NT2/D1 (cell line): ENCODE data around the gene OSBPL10.

Source experiments
- DNase-seq: peaks from one replicate; pipeline ENCODE4 v3.0.0-alpha.2; 2011; ENCODE audit warnings: low read depth, low spot score
- H3K27me3 ChIP-seq: 2 replicates; pipeline ENCODE4 v1.6.0; 2011; ENCODE audit warnings: mild to moderate bottlenecking; ENCODE audit not compliant: insufficient read length, insufficient read depth
- H3K36me3 ChIP-seq: 2 replicates; pipeline ENCODE4 v1.6.1; 2011; ENCODE audit warnings: mild to moderate bottlenecking, low read length, mixed read lengths; ENCODE audit not compliant: insufficient read depth, insufficient read length
- H3K4me1 ChIP-seq: 2 replicates; pipeline ENCODE4 v1.5.1; 2011; ENCODE audit not compliant: insufficient read depth, insufficient read length
- H3K4me3 ChIP-seq: 2 replicates; pipeline ENCODE4 v1.5.1; 2011; ENCODE audit warnings: low read depth; ENCODE audit not compliant: insufficient read length
- H3K9ac ChIP-seq: 2 replicates; pipeline ENCODE4 v1.6.0; 2011; ENCODE audit warnings: low read depth; ENCODE audit not compliant: insufficient read length
- H3K9me3 ChIP-seq: 2 replicates; pipeline ENCODE4 v1.5.1; 2011; ENCODE audit warnings: mild to moderate bottlenecking, low read length; ENCODE audit not compliant: insufficient read depth
- SUZ12 ChIP-seq: IDR thresholded peaks from 2 replicates; pipeline ENCODE4 v1.6.1; 2011; ENCODE audit not compliant: insufficient read length, insufficient read depth; ENCODE audit errors: extremely low read depth
- YY1 ChIP-seq: IDR thresholded peaks from 2 replicates; pipeline ENCODE4 v1.6.1; 2011; ENCODE audit not compliant: insufficient read length, insufficient read depth
- ZNF274 ChIP-seq: IDR thresholded peaks from 2 replicates; pipeline ENCODE4 v1.6.1; 2011; ENCODE audit warnings: mild to moderate bottlenecking, low read depth, low read length

The OSBPL10 gene

GRCh38 chr3:31908391-31909097, 72.5 kb downstream of the OSBPL10 start:
- no peak for TF ChIP-seq YY1
- no peak for TF ChIP-seq SUZ12
- TF ChIP-seq ZNF274, result no peak
- no peaks in the 10 kb centered on the region for H3K27me3 ChIP-seq
- H3K36me3 ChIP-seq, result no peaks in the 10 kb centered on the region
- no peak overlapping the region for H3K4me3 ChIP-seq
- H3K4me1 ChIP-seq, result peaks cover 3% of the 10 kb centered on the region
- no peak for DNase-seq
- no peaks in the 10 kb centered on the region for H3K9me3 ChIP-seq
- no peak overlapping the region for H3K9ac ChIP-seq

DNA sequence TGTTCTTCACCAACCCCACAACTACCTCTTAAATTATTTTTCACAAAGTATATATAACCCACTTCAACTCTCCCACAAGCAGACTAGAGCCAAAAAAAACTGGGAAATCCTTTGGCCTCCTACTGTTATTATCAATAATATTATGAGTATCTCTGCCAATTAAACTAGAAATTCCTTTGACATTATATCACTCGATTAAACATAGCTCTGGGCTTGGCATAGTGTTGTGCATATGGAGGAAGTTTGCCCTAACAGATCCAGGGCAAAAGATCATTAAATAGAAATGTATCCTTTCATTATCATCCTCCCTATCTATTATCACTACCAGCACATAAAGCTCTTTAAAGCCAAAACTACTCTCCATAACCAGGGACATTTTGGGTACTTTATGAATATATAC, 74.9 kb downstream of the OSBPL10 start:
- peaks cover 5% of the 10 kb centered on the region for H3K4me1 ChIP-seq
- no peak for TF ChIP-seq ZNF274
- no peak for TF ChIP-seq SUZ12
- no peak for TF ChIP-seq YY1
- DNase-seq, result no peak
- H3K4me3 ChIP-seq, result no peak overlapping the region
- H3K9me3 ChIP-seq, result no peaks in the 10 kb centered on the region
- no peak overlapping the region for H3K9ac ChIP-seq
- H3K36me3 ChIP-seq, result no peaks in the 10 kb centered on the region
- H3K27me3 ChIP-seq, result no peaks in the 10 kb centered on the region

DNA sequence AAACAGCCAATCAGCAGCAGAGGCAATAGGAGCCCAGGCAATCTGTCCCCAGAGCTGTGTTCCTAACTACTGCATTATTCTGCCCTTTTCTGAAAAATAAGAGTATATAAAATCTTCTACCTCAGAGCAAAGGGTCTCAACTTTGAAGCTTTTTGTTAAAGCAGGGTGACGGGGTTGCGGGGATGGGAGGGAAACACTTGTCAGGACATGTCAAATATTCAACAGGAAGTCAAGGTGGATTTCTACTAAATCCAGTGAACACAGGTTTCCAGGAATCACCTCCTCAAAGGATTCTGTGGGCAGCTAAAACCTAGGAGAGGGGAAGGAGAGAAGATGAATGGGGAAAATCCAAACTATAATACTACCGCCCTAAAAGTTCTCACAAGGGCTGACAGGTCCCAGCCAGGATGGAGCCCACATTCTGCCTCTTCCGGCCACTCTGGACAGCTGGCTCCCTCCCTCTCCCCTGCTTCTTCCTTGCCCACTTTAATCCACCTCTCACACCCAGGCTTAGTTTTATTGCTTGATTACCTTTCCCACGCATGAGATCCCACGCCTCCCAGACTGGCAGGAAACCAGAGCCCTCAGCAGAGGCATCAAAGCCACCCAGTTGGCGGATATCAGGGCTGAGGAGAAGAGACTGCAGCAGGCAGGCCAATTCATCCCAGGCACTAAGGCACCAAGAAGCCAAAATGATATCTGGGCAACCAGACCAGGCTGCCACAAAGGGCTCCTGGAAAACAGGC, 77.2 kb downstream of the OSBPL10 start:
- Histone ChIP-seq H3K27me3 (no peaks in the 10 kb centered on the region), H3K36me3 (no peaks in the 10 kb centered on the region), H3K9me3 (no peaks in the 10 kb centered on the region), H3K4me1 (peaks cover 5% of the 10 kb centered on the region), H3K9ac (no peak overlapping the region), H3K4me3 (no peak overlapping the region)
- no peak for TF ChIP-seq SUZ12
- TF ChIP-seq ZNF274, result no peak
- TF ChIP-seq YY1, result no peak
- no peak for DNase-seq

DNA sequence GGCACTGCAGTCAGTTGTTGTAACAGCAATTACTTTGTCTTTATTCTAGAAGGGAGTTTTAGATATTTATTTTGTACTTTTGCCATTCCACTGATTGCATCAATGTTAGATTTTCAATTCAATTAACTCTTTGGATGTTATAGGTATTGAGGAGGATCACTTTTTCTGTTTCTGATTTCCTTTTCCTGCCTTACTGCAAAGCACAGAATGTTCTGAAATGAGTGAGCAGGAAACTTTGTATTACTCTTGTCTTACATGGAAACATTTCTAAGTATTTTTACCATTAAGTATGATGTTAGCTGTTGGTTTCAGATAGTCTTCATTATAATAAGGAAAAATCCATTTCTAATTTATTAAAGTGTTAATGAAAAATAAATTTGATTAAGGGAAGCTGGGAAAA, 80.5 kb downstream of the OSBPL10 start:
- DNase-seq, result no peak

DNA sequence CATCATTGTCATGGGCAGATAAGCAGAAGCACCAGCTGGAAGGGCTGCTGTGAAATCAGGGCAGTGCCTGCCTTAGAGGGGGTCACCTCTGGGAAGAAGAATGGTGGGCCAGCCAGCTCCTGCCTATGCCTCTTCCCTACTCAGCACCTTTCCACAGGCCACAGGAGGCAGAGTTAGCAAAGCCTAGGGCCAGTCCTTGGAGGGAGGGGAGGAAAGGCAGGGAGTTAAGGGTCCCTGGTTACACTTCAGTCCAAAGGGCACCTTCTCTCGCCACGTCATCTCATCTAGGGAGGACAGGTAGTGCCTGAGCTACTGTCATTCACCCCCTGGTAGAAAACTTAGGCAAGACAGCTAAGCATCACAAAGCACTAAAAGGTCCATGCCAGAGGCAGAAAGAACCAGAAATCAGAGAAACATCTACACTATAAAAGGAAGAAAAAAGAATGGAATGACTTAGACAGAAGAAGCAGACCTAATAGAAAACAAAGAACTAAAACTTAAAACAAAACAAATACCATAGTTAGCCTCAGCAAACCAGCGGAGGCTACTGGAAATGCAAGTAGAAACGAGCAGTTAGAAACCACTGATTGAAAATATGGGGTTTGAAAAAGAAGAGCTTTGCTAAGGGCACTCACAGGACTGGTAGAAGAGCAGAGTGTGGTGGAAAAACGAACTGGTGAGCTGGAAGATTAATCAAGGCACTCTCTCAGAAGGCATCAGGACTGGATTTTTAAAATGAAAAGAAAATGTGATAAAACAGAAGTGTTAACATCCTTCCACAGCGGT, 84.2 kb downstream of the OSBPL10 start:
- peak; percentile 35 for DNase-seq
- Histone ChIP-seq H3K36me3 (no peaks in the 10 kb centered on the region), H3K9ac (peak overlapping the region; percentile 14), H3K4me3 (no peak overlapping the region), H3K9me3 (no peaks in the 10 kb centered on the region), H3K27me3 (no peaks in the 10 kb centered on the region), H3K4me1 (peaks cover 9% of the 10 kb centered on the region)
- no peak for TF ChIP-seq ZNF274
- TF ChIP-seq YY1, result no peak
- TF ChIP-seq SUZ12, result no peak

More for the DNA sequence above, 80.5 kb downstream of the OSBPL10 start:
- Histone ChIP-seq H3K4me1 (peaks cover 8% of the 10 kb centered on the region), H3K9me3 (no peaks in the 10 kb centered on the region), H3K9ac (no peak overlapping the region), H3K36me3 (no peaks in the 10 kb centered on the region), H3K27me3 (no peaks in the 10 kb centered on the region), H3K4me3 (no peak overlapping the region)
- no peak for TF ChIP-seq ZNF274
- no peak for TF ChIP-seq YY1
- TF ChIP-seq SUZ12, result no peak

GRCh38 chr3:31896026-31896425, 85.0 kb downstream of the OSBPL10 start:
- Histone ChIP-seq H3K36me3 (no peaks in the 10 kb centered on the region), H3K4me1 (peaks cover 10% of the 10 kb centered on the region), H3K9ac (no peak overlapping the region), H3K27me3 (no peaks in the 10 kb centered on the region), H3K9me3 (no peaks in the 10 kb centered on the region), H3K4me3 (no peak overlapping the region)
- no peak for DNase-seq
- TF ChIP-seq ZNF274, result no peak
- no peak for TF ChIP-seq SUZ12
- TF ChIP-seq YY1, result no peak
